Hematopoietic multipotent progenitor cell treated with erythropoietin and hydrocortisone succinate and interleukin-3 and kit ligand, for 8 days (in vitro differentiated cells): ENCODE measurements around the gene DISP3.

Source experiments
- DNase-seq: peaks from one replicate; pipeline ENCODE4 v3.0.0-alpha.2; 2015

The DISP3 gene

GRCh38 chr1:11518016-11518701, 39.2 kb downstream of the DISP3 start:
- no peak for DNase-seq

GRCh38 chr1:11518791-11519628, 40.1 kb downstream of the DISP3 start:
- no peak for DNase-seq

GRCh38 chr1:11519629-11520031, 40.7 kb downstream of the DISP3 start:
- DNase-seq = no peak

GRCh38 chr1:11520531-11521233, 41.7 kb downstream of the DISP3 start:
- no peak for DNase-seq

DNA sequence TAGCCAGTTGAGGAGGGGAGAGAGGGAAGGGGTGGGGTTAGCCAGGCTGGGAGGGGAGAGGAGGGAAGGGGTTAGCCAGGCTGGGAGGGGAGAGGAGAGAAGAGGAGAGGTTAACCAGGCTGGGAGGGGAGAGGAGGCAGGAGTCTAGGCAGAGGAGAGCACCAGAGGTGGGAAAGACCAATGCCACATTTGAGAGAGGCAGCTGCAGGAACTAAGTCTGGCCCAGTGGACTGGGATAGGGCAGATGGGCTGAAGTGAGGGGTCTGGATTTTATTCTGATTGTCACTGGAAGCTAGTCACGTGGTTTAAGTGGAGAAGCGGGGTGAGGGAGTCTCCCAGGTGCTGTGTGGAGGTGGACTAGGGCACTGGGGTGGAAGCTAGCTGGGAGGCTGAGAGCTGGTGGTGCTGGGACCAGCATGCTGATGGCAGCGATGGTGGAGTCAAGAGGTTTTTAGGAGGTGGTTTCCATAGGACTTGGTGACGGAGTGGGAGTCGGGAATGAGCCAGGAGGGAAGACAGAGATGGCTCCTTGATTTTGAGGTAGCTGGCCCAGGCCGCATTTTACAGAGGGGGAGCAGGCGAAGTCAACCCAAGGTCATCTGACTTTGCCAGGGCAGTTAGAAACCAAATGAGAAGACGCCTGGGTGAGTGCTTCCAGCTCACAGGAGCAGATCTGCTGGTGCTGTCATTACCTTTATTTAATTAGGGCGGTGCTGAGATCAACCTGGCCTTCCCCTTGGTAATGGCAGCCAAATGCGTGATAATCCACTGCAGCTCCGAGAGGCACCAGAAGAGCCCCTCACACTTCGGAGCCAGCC, 42.8 kb downstream of the DISP3 start:
- no peak for DNase-seq

- DNase-seq = no peak
Measured at GRCh38 chr1:11522400-11523235, 43.7 kb downstream of the DISP3 start.

- DNase-seq = no peak
Measured at GRCh38 chr1:11523261-11523660, 44.3 kb downstream of the DISP3 start.

DNA sequence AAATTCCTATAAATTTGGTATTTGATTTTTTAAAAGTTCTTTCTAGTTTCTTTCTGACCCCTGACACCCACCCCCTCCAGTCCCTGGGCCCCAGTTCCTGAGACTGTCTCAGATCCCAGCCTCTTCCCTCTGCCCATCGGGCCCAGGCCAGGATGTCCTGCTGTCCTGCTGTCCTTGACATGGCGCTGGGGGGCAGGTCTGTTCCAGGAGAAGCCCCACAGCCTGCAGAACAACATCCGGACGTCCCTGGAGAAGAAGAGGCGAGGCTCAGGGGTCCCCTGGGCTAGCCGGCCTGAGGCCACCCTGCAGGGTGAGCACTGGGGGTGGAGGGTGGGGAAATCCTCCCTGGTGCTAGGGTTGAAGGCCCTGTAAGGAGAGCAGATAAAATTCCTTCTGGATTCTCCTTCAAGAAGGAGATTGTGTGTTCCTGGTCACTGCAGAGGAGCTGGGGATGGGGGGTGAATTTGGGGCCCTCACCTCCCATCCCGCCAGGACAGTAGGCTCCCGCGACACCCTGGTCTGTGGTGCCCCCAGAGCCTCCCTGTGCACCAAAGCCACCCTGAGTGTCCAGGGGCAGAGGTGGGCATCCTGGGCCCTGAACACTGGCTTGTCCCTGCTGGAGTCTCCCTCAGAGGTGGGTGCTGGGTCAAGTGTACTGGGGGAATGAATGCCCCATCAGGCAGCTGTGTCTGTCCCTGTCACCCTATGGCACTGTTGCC, 45.0 kb downstream of the DISP3 start:
- no peak for DNase-seq

DNA sequence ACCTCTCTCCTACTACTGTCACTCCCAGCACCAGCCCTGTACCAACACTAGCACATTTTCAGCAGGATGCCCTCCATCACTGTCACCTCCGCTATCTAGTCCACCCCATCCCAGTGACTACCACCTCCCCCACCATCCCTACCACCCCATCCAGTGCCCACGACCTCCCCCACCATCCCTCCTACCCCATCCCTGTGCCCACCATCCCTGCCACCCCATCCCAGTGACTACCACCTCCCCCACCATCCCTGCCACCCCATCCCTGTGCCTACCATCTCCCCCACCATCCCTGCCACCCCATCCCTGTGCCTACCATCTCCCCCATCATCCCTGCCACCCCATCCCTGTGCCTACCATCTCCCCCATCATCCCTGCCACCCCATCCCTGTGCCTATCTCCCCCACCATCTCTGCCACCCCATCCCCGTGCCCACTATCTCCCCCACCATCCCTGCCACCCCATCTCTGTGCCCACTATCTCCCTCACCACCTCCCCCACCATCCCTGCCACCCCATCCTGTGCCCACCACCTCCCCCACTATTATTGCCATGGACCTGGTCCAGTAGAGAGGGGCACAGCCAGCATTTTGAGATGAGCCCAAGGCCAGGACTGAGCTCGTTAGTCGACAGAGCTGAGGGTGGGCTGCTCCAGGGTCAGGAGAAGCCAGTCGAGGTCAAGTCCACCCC, 45.7 kb downstream of the DISP3 start:
- DNase-seq = no peak

GRCh38 chr1:11525151-11525505, 46.2 kb downstream of the DISP3 start:
- DNase-seq = no peak

DNA sequence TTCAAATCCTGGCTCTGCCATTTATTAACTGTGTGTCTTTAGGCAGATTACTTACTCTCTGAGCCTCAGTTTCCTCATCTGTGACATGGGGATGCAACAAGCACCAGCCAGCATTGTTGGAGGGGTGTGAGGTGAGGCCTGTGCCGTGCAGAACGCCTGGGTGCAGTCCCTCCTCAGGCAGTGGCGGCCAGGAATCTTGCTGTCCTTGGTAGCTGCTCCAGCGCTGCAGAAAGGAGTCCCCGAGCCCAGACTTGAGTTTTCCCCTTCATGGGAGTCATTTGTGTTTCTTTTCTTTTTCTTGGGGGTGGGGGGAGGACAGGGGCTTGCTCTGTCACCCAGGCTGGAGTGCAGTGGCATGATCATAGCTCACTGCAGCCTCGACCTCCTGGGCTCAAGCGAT, 46.6 kb downstream of the DISP3 start:
- no peak for DNase-seq

DNA sequence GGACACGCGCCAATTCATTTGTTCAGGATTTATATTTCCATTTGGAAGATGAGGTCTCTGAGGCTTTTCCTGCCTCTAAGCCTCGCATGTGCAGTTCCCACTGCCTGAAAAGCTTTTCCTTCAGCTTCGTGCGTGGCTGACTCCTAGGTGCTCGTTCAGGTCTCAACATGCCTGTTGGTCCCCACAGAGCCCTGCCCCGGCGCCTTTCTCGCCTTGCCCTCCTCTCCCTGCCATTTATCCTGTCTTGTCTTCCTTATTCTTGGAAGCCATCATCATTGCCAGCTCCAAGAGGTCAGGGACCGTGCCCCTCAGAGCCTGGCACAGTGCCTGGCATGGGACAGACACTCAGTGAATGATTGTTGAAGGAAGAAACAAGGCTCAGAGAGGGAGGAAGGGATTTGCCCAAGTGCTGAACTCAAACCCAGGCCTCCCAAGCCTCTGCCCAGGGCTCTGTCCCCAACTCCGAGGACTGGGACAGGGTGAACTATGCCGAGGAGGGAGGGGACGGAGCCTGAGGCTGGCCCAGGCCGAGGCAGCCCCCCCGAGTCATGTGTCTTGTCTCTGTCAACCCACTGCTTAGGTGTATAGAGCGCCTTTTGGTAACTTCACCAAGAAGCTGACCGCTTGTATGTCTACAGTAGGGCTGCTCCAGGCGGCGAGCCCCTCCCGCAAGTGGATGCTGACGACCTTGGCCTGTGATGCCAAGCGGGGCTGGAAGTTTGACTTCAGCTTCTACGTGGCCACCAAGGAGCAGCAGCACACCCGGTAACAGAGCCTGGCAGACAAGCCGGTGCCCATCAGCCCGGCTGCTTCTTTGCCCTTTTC, 47.3 kb downstream of the DISP3 start:
- no peak for DNase-seq

- DNase-seq = no peak
Measured at GRCh38 chr1:11527541-11528452, 48.8 kb downstream of the DISP3 start.

DNA sequence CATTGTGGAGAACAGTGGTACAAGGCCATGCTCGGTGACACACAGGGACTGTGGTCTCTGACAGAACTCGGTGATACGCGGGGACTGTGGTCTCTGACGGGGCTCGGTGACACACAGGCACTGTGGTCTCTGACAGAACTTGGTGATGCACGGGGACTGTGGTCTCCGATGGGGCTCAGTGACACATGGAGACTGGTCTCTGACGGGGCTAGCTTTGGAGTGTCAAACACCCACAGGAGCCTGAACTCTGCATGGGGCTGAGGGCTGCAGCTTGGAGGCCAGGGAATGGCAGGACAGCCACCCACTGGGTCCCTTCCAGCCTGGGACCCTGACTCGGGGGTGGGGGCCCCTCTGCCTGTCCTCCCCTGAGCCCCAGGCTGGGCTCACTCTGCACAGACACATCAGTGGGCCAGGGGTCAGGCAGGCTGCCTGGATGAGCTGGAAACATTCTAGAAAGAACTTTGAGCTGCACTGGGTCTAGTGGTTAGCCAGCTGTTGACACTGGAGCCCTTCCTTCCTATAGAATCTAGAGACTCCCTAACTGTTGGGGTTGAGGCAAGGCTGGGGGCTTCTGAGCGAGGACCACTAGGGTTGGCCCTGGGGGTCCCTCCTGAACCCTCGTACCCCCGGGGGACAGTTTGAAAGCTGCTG, 49.8 kb downstream of the DISP3 start:
- DNase-seq = no peak

GRCh38 chr1:11529330-11529729, 50.4 kb downstream of the DISP3 start:
- no peak for DNase-seq

DNA sequence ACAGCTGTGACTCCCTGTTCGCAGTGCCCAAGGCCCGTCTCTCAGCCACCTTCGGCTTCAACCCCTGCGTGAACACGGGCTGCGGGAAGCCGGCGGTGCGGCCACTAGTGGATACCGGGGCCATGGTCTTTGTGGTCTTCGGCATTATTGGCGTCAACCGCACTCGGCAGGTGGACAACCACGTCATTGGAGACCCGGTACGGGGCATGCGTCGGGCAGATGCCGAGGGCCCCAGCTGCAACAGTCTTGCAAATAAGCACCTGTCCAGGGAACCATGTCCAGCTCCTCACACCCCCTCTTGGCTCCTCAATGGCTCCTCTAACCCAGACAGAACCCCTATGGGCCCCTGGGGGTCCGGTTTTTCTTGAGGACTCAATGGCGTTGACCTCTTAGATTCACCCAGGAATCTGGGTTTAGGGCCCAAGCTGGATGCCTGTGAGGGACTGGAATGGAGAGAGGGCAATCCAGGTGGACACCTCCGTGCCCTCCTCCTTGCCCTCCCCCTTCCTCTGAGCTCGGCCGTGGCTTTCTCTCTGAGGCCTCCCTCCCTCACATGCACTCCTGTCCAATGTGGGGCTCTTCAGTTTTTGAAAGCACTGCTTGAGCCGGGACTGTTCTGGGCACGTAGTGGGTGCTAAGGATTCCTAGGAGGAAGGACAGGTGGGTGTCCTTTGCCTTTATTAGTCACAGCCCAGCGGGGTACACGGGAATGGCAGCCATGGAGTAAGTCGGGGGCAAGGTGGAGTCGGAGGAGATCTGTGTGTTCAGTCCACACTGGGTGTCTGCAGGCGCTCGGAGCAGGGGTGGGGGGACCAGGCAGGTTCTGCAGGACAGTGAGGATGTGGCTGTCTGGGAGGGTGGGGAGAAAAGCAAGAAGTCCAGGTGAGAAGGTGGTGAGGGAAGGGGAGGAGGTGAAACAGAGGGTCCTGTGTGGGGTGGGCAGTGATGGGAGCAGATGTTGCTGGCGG, 51.1 kb downstream of the DISP3 start:
- no peak for DNase-seq
